Astrocyte of the spinal cord (primary cell): ENCODE results near the gene SMARCAL1.

Experiments
- DNase-seq: peaks from one replicate; pipeline ENCODE4 v3.0.0; 2011; ENCODE audit warnings: low read depth, low spot score
- H3K4me3 ChIP-seq: 2 replicates; pipeline ENCODE4 v1.5.1; 2011; ENCODE audit warnings: low read depth, mild to moderate bottlenecking, low read length, moderate library complexity
- in situ Hi-C: cut with HindIII; loops from 2 replicates; pipeline ENCODE4 v1.10.0; 2017; ENCODE audit warnings: low sequenced_read_pairs
- TF ChIP-seq, protein P1 (sequence below): IDR thresholded peaks from 2 replicates; pipeline ENCODE4 v1.5.1; 2012; ENCODE audit warnings: low read depth, mild to moderate bottlenecking, low read length, inconsistent platforms

SMARCAL1 gene

DNA sequence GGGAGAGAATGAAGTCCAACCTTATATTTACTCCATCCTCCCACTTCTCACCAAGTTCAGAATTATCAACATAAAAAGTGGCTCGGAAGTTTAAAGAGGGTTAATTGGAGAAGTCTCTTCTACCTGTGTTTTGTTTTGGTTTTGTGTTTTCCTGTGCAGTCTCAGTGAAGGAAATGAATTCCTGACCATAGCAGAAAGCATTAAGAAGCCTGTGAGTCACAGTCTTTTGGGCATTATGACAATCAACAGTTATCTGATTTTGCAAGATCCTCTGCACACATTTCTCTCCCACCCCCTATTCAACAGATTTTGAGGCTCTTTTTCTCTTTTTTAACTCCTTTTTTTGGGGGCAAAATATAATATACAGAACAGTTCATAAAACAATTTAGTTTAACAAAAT lies 77.8 kb downstream of the SMARCAL1 start:
- DNase-seq = peak; percentile 72
- in situ Hi-C loops = no loop called here
- H3K4me3 ChIP-seq = no peak overlapping the region
- TF ChIP-seq, protein P1, sequence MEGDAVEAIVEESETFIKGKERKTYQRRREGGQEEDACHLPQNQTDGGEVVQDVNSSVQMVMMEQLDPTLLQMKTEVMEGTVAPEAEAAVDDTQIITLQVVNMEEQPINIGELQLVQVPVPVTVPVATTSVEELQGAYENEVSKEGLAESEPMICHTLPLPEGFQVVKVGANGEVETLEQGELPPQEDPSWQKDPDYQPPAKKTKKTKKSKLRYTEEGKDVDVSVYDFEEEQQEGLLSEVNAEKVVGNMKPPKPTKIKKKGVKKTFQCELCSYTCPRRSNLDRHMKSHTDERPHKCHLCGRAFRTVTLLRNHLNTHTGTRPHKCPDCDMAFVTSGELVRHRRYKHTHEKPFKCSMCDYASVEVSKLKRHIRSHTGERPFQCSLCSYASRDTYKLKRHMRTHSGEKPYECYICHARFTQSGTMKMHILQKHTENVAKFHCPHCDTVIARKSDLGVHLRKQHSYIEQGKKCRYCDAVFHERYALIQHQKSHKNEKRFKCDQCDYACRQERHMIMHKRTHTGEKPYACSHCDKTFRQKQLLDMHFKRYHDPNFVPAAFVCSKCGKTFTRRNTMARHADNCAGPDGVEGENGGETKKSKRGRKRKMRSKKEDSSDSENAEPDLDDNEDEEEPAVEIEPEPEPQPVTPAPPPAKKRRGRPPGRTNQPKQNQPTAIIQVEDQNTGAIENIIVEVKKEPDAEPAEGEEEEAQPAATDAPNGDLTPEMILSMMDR = no peak

- TF ChIP-seq, protein P1 = no peak
- in situ Hi-C loops = no loop called here
- DNase-seq = no peak
- no peak overlapping the region for H3K4me3 ChIP-seq
These were observed 79.7 kb downstream of the SMARCAL1 start for GRCh38 chr2:216491793-216492596.

- DNase-seq = peak; percentile 84
- no peak overlapping the region for H3K4me3 ChIP-seq
- in situ Hi-C loops = no loop called here
- TF ChIP-seq, protein P1 = no peak
These were observed 80.5 kb downstream of the SMARCAL1 start for GRCh38 chr2:216492597-216493333.

DNA sequence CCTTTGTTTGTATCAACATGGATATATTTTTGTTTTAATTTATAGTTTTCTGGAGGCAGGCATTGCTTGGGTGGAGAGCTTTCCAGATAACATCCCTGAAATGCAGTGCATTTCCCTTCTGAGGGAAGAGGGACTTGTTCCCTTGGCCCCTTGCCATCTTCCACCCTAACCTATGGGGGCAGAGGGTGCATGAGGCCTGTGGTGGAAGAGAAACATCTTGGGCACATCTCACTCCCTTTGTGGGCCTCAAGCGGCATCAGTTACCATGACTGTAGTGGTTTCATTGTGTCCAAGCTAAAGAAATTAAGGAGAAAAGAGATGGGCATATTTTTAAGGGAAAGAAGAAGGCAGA lies 81.0 kb downstream of the SMARCAL1 start:
- TF ChIP-seq, protein P1 = no peak
- in situ Hi-C loops = no loop called here
- DNase-seq = no peak
- no peak overlapping the region for H3K4me3 ChIP-seq

- H3K4me3 ChIP-seq = no peak overlapping the region
- in situ Hi-C loops = no loop called here
- TF ChIP-seq, protein P1 = no peak
- peak; percentile 70 for DNase-seq
These were observed 83.4 kb downstream of the SMARCAL1 start for GRCh38 chr2:216495656-216496055.

DNA sequence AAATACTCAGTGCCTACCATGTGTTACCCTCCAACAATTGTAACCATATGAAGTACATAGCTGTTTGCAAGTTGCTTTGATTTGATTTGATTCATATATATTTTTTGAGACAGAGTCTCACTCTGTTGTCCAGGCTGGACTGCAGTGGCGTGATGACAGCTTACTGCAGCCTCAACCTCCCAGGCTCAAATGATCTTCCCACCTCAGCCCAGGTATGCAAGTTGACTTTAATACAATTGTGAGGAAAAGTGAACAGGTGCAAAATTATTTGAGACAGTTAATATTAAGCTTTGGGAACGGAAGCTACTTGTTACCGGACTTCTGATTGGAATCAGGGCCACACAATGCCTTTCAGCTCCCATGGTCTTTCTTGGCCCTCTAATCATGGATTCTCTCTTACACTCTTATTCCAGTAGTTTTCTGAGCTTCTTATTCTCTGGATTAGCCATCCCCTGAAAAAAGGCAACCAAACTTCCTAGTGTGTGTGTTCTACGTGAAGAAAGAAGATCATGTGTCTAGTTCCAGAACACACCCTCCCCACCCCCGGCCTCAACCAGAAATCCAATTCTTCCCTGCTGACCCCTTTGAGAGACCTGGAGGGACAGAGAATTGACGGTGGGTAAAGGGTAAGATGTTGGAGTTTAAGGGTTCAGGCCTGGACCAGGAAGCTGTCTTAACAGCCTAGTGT lies 85.2 kb downstream of the SMARCAL1 start:
- in situ Hi-C loops = no loop called here

More for the DNA sequence above, 85.2 kb downstream of the SMARCAL1 start:
- DNase-seq = no peak
- H3K4me3 ChIP-seq = peak overlapping the region; percentile 99
- TF ChIP-seq, protein P1 = no peak
